Pons (tissue), 1 donor: ENCODE results near the gene ADAMTSL1.

Source experiments
- DNase-seq: peaks from one replicate; pipeline ENCODE4 v3.0.0-alpha.2; 2016; ENCODE audit warnings: low spot score

ADAMTSL1 gene

GRCh38 chr9:18501949-18502348, 28.0 kb downstream of the ADAMTSL1 start:
- no peak for DNase-seq

- DNase-seq: no peak
Measured at GRCh38 chr9:18502546-18502945, 28.6 kb downstream of the ADAMTSL1 start.

- DNase-seq: no peak
Measured at GRCh38 chr9:18504707-18505106, 30.8 kb downstream of the ADAMTSL1 start.

GRCh38 chr9:18507151-18507550, 33.2 kb downstream of the ADAMTSL1 start:
- DNase-seq: no peak

GRCh38 chr9:18516514-18516913, 42.6 kb downstream of the ADAMTSL1 start:
- no peak for DNase-seq

GRCh38 chr9:18516965-18517364, 43.0 kb downstream of the ADAMTSL1 start:
- DNase-seq: no peak

- DNase-seq: no peak
Measured at GRCh38 chr9:18520416-18521047, 46.6 kb downstream of the ADAMTSL1 start.

GRCh38 chr9:18526685-18527084, 52.7 kb downstream of the ADAMTSL1 start:
- no peak for DNase-seq

- DNase-seq: no peak
Measured at GRCh38 chr9:18531136-18532065, 57.4 kb downstream of the ADAMTSL1 start.

- DNase-seq: no peak
Measured at GRCh38 chr9:18534611-18535010, 60.7 kb downstream of the ADAMTSL1 start.

GRCh38 chr9:18536554-18536953, 62.6 kb downstream of the ADAMTSL1 start:
- no peak for DNase-seq

- DNase-seq: no peak
Measured at GRCh38 chr9:18539203-18539693, 65.3 kb downstream of the ADAMTSL1 start.

- DNase-seq: no peak
Measured at GRCh38 chr9:18542837-18543405, 69.0 kb downstream of the ADAMTSL1 start.

- no peak for DNase-seq
Measured at GRCh38 chr9:18543406-18544192, 69.6 kb downstream of the ADAMTSL1 start.

GRCh38 chr9:18544456-18544855, 70.5 kb downstream of the ADAMTSL1 start:
- DNase-seq: no peak

- no peak for DNase-seq
Measured at GRCh38 chr9:18545636-18546360, 71.8 kb downstream of the ADAMTSL1 start.

GRCh38 chr9:18548456-18548855, 74.5 kb downstream of the ADAMTSL1 start:
- DNase-seq: no peak

GRCh38 chr9:18549772-18550171, 75.8 kb downstream of the ADAMTSL1 start:
- no peak for DNase-seq

GRCh38 chr9:18550286-18550685, 76.3 kb downstream of the ADAMTSL1 start:
- no peak for DNase-seq

GRCh38 chr9:18554244-18554643, 80.3 kb downstream of the ADAMTSL1 start:
- DNase-seq: no peak
